Activated B cell treated with CpG ODN at 0.5 μM for 24 hours (primary cell): ENCODE data around the gene RASSF7. TPM values are rescaled to one million over a fixed set of nuclear protein-coding genes. Genes with fewer than 3 reads are reported as not detected.
A peak's percentile ranks its signal among the peaks of the same experiment; 100 is the strongest.

Source experiments
- ATAC-seq: fragments of 200-7000 bp; cut with Tn5 transposase; one replicate; pipeline ENCODE4 v1.10.0; 2021; ENCODE audit warnings: low read depth, mild to moderate bottlenecking, moderate library complexity
- CTCF ChIA-PET: fragments of 350-600 bp; sonication (Branson Sonifier 250); formaldehyde crosslinking; loops from one replicate; lab custom pipeline; 2021; ENCODE audit warnings: antibody characterized with exemption; lab: Charles Lee
- POLR2A ChIA-PET: fragments of 350-600 bp; sonication (Branson Sonifier 250); formaldehyde crosslinking; loops from one replicate; lab custom pipeline; 2021; ENCODE audit warnings: antibody characterized with exemption; lab: Charles Lee
- DNase-seq: peaks from one replicate; pipeline ENCODE4 v3.0.0; 2022
- H3K27ac Mint-ChIP-seq: one replicate; pipeline ENCODE4 v1.8.0; 2020; ENCODE audit warnings: mixed read lengths
- H3K27me3 Mint-ChIP-seq: one replicate; pipeline ENCODE4 v1.8.0; 2021; ENCODE audit warnings: mixed read lengths
- H3K36me3 Mint-ChIP-seq: one replicate; pipeline ENCODE4 v1.8.0; 2021; ENCODE audit warnings: low read depth, mixed read lengths
- H3K4me1 Mint-ChIP-seq: one replicate; pipeline ENCODE4 v1.8.0; 2021; ENCODE audit warnings: mixed read lengths
- H3K4me3 Mint-ChIP-seq: one replicate; pipeline ENCODE4 v1.8.0; 2020; ENCODE audit warnings: mild to moderate bottlenecking, mixed read lengths
- H3K9me3 Mint-ChIP-seq: one replicate; pipeline ENCODE4 v1.8.0; 2020; ENCODE audit warnings: mixed read lengths
- CTCF ChIP-seq: fragments of 200-600 bp; IDR thresholded peaks from one replicate; pipeline ENCODE4 v1.8.0; 2022; ENCODE audit warnings: antibody characterized with exemption, mild to moderate bottlenecking
- intact Hi-C: fragments of 100-400 bp; cut with micrococcal nuclease; formaldehyde crosslinking; loops from one replicate; pipeline ENCODE4 v1.15.1; 2024
- total RNA-seq: library from RNA; stranded (reverse); gene quantifications from 2 replicates; pipeline ENCODE4 v1.2.3, GENCODE V29; 2022

RASSF7 gene
- total RNA-seq, 1 donor from 2014 or later, result 14.9 TPM

GRCh38 chr11:533586-534395 lies 27.0 kb upstream of the RASSF7 start:
- POLR2A ChIA-PET, result interaction anchor here (0.9 to 1.0 kb wide), 3 partner anchors 27 to 326 kb away, joined by 4 read pairs; partner anchors contain the start of genes BET1L, RIC8A and RNH1
- ATAC-seq, result no peak
- H3K9me3 Mint-ChIP-seq, result no peaks in the 10 kb centered on the region
- no peak overlapping the region for H3K27ac Mint-ChIP-seq
- CTCF ChIA-PET, result interaction anchor here (0.8 kb wide), 1 partner anchor 20 kb away, joined by 3 read pairs; no protein-coding TSS in a partner anchor
- H3K4me1 Mint-ChIP-seq, result peaks cover 24% of the 10 kb centered on the region
- no peaks in the 10 kb centered on the region for H3K27me3 Mint-ChIP-seq
- TF ChIP-seq CTCF, result no peak
- H3K36me3 Mint-ChIP-seq, result peaks cover 23% of the 10 kb centered on the region
- intact Hi-C loops, result loop anchor here (10.0 kb wide), 1 partner anchor 381 kb away; the partner anchor contains the start of gene CHID1
- no peak for DNase-seq
- H3K4me3 Mint-ChIP-seq, result peak overlapping the region; percentile 35

GRCh38 chr11:534396-535209 lies 26.2 kb upstream of the RASSF7 start:
- TF ChIP-seq CTCF, result no peak
- no peaks in the 10 kb centered on the region for H3K27me3 Mint-ChIP-seq
- H3K4me3 Mint-ChIP-seq, result peak overlapping the region; percentile 80
- POLR2A ChIA-PET, result interaction anchor here (1.0 to 3.6 kb wide), 5 partner anchors 21 to 327 kb away, joined by 4 to 27 read pairs (median 21); partner anchors contain the start of genes BET1L, IRF7, RIC8A and RNH1
- no peak overlapping the region for H3K27ac Mint-ChIP-seq
- no peak for ATAC-seq
- no peaks in the 10 kb centered on the region for H3K9me3 Mint-ChIP-seq
- peaks cover 23% of the 10 kb centered on the region for H3K36me3 Mint-ChIP-seq
- CTCF ChIA-PET, result interaction anchor here (0.8 kb wide), 1 partner anchor 20 kb away, joined by 3 read pairs; no protein-coding TSS in a partner anchor
- peaks cover 26% of the 10 kb centered on the region for H3K4me1 Mint-ChIP-seq
- intact Hi-C loops, result loop anchor here (1.0 to 10.0 kb wide), 3 partner anchors 84 to 380 kb away; partner anchors contain the start of genes CHID1 and PTDSS2
- no peak for DNase-seq

- no peak for TF ChIP-seq CTCF
- ChIA-PET CTCF (interaction anchor here (1.6 kb wide), 1 partner anchor 17 kb away, joined by 7 read pairs; no protein-coding TSS in a partner anchor), POLR2A (interaction anchor here (0.7 to 3.6 kb wide), 12 partner anchors 16 to 327 kb away, joined by 3 to 45 read pairs (median 20); partner anchors contain the start of genes BET1L, IRF7, PHRF1 and PSMD13)
- intact Hi-C loops, result loop anchor here (1.0 to 10.0 kb wide), 3 partner anchors 85 to 380 kb away; partner anchors contain the start of genes CHID1 and PTDSS2
- H3K36me3 Mint-ChIP-seq, result peaks cover 22% of the 10 kb centered on the region
- H3K4me1 Mint-ChIP-seq, result peaks cover 26% of the 10 kb centered on the region
- no peaks in the 10 kb centered on the region for H3K27me3 Mint-ChIP-seq
- ATAC-seq, result peak; percentile 4
- no peaks in the 10 kb centered on the region for H3K9me3 Mint-ChIP-seq
- H3K4me3 Mint-ChIP-seq, result no peak overlapping the region
- H3K27ac Mint-ChIP-seq, result no peak overlapping the region
- no peak for DNase-seq
Measured at GRCh38 chr11:535210-535518, 25.6 kb upstream of the RASSF7 start.

- peak within 1 kb of the TSS; percentile 90 for H3K4me3 Mint-ChIP-seq
- ATAC-seq (peak; percentile 78), DNase-seq (peak; percentile 98)
- CTCF ChIA-PET, result interaction anchor here (1.6 kb wide), 1 partner anchor 17 kb away, joined by 7 read pairs; no protein-coding TSS in a partner anchor
- H3K27ac Mint-ChIP-seq, result peak within 1 kb of the TSS; percentile 96
- H3K36me3 Mint-ChIP-seq, result peaks cover 21% of the 10 kb centered on the region
- POLR2A ChIA-PET, result interaction anchor here (0.5 to 3.6 kb wide), 26 partner anchors 10 to 328 kb away, joined by 3 to 45 read pairs (median 6); partner anchors contain the start of genes BET1L, DEAF1, IRF7 and LMNTD2
- peaks cover 26% of the 10 kb centered on the region for H3K4me1 Mint-ChIP-seq
- H3K27me3 Mint-ChIP-seq, result no peaks in the 10 kb centered on the region
- no peak for TF ChIP-seq CTCF
- H3K9me3 Mint-ChIP-seq, result no peaks in the 10 kb centered on the region
- intact Hi-C loops, result loop anchor here (1.0 to 10.0 kb wide), 7 partner anchors 33 to 379 kb away; partner anchors contain the start of genes CHID1, PIDD1 and PTDSS2
Measured at GRCh38 chr11:535519-536454, 25.0 kb upstream of the RASSF7 start, which contains the start of gene HRAS. HRAS (minus strand) TSS chr11:535576.
